Activated CD8-positive, alpha-beta memory T cell treated with anti-CD3 and anti-CD28 coated beads, Interleukin-2, amount 50 U/mL, for 4 hours (primary cell): ENCODE measurements around the gene KAT8.
A peak's percentile ranks its signal among the peaks of the same experiment; 100 is the strongest.
"Not testable (repeated sequence)": the region's sequence is repeated elsewhere in the genome, so short reads cannot be mapped to it uniquely, and the experiment has no call there.

ENCODE experiments used
- DNase-seq: peaks from one replicate; pipeline ENCODE4 v3.0.0-alpha.2; 2020

Gene KAT8

GRCh38 chr16:31084584-31085302 lies 32.7 kb upstream of the KAT8 start:
- no peak for DNase-seq

GRCh38 chr16:31085411-31085810 lies 32.1 kb upstream of the KAT8 start:
- DNase-seq = no peak

- no peak for DNase-seq
These were observed 31.4 kb upstream of the KAT8 start for GRCh38 chr16:31085873-31086628.

- no peak for DNase-seq
These were observed 30.9 kb upstream of the KAT8 start for GRCh38 chr16:31086629-31086906.

GRCh38 chr16:31087481-31087880 lies 30.0 kb upstream of the KAT8 start:
- DNase-seq = no peak

- no peak for DNase-seq
These were observed 29.5 kb upstream of the KAT8 start for GRCh38 chr16:31087971-31088370.

GRCh38 chr16:31088459-31089183 lies 28.8 kb upstream of the KAT8 start, which contains the start of gene PRSS53:
PRSS53 (minus strand) TSS chr16:31088943; CDS start chr16:31088809, 134 bp downstream.
- no peak for DNase-seq

GRCh38 chr16:31089199-31089598 lies 28.3 kb upstream of the KAT8 start:
- no peak for DNase-seq

GRCh38 chr16:31090540-31090939 lies 26.9 kb upstream of the KAT8 start:
- DNase-seq = no peak

- DNase-seq = no peak
These were observed 25.1 kb upstream of the KAT8 start for GRCh38 chr16:31092330-31092729.

- no peak for DNase-seq
These were observed 24.2 kb upstream of the KAT8 start for GRCh38 chr16:31093132-31093703.

- DNase-seq = no peak
These were observed 23.4 kb upstream of the KAT8 start for GRCh38 chr16:31094088-31094423.

- peak; percentile 85 for DNase-seq
These were observed 22.9 kb upstream of the KAT8 start, which contains the start of gene VKORC1 for GRCh38 chr16:31094424-31095120. VKORC1 (minus strand) TSS chr16:31094797; CDS start chr16:31094729, 68 bp downstream.

- DNase-seq = no peak
These were observed 17.4 kb upstream of the KAT8 start for GRCh38 chr16:31099860-31100638.

GRCh38 chr16:31100876-31101641 lies 16.4 kb upstream of the KAT8 start:
- DNase-seq = not testable (repeated sequence)

GRCh38 chr16:31105677-31106213 lies 11.7 kb upstream of the KAT8 start:
- peak; percentile 84 for DNase-seq

- DNase-seq = no peak
These were observed 10.7 kb upstream of the KAT8 start for GRCh38 chr16:31106509-31107464.

- DNase-seq = no peak
These were observed 10.0 kb upstream of the KAT8 start for GRCh38 chr16:31107465-31107867.

- peak; percentile 72 for DNase-seq
These were observed 9.2 kb upstream of the KAT8 start, which contains the start of gene BCKDK for GRCh38 chr16:31108035-31108793. BCKDK (plus strand) TSS chr16:31108386; CDS start chr16:31109224, 838 bp downstream.
